ENCODE measurements around the gene ERI3. TPM values are rescaled to one million over a fixed set of nuclear protein-coding genes. Genes with fewer than 3 reads are reported as not detected.

Gene ERI3
- total RNA-seq, 1 donor from 2014 or later = 31.0 TPM

- H3K4me3 ChIP-seq = no peak overlapping the region
- H3F3A ChIP-seq (ENCODE audit: low read depth) = peaks cover 20% of the 10 kb centered on the region
- H3K27me3 ChIP-seq = no peaks in the 10 kb centered on the region
- H3K4me1 ChIP-seq = peaks cover 17% of the 10 kb centered on the region
- no peak overlapping the region for H3K27ac Mint-ChIP-seq
- peaks cover 44% of the 10 kb centered on the region for H4K20me1 ChIP-seq (ENCODE audit: low read depth)
- H3K4me2 ChIP-seq = no peak overlapping the region
- peaks cover 21% of the 10 kb centered on the region for H3K4me1 Mint-ChIP-seq
- no peaks in the 10 kb centered on the region for H3K79me2 ChIP-seq (ENCODE audit: low read depth)
- no peak overlapping the region for H2AFZ ChIP-seq (replicated peaks)
- no peaks in the 10 kb centered on the region for H3K9me3 ChIP-seq (ENCODE audit: low read depth)
- H3K27ac ChIP-seq = no peak overlapping the region
- no peak overlapping the region for H3K4me3 Mint-ChIP-seq
- H3K9ac ChIP-seq = no peak overlapping the region
- H3K9me3 Mint-ChIP-seq = no peaks in the 10 kb centered on the region
- H3K27me3 Mint-ChIP-seq (ENCODE audit: insufficient read depth, low read depth) = peaks cover 7% of the 10 kb centered on the region
- peaks cover 41% of the 10 kb centered on the region for H3K36me3 Mint-ChIP-seq
- TF ChIP-seq CTCF (IDR thresholded peaks at IDR 0.05) = no peak
- TF ChIP-seq EZH2 (IDR thresholded peaks at IDR 0.05) = no peak
- TF ChIP-seq EZH2phosphoT487 (IDR thresholded peaks at IDR 0.05) = no peak
- no peak for DNase-seq (ENCODE audit: low spot score)
- no peaks in the 10 kb centered on the region for H3K36me3 ChIP-seq
These were observed 52.5 kb downstream of the ERI3 start for GRCh38 chr1:44302541-44302940.

- Histone ChIP-seq H3K27me3 (no peaks in the 10 kb centered on the region), H4K20me1 (ENCODE audit: low read depth) (peaks cover 54% of the 10 kb centered on the region), H3K36me3 (no peaks in the 10 kb centered on the region), H2AFZ (replicated peaks) (no peak overlapping the region), H3K4me2 (peak overlapping the region; percentile 67), H3F3A (ENCODE audit: low read depth) (peaks cover 20% of the 10 kb centered on the region), H3K9me3 (ENCODE audit: low read depth) (no peaks in the 10 kb centered on the region), H3K79me2 (ENCODE audit: low read depth) (no peaks in the 10 kb centered on the region), H3K9ac (no peak overlapping the region), H3K4me3 (no peak overlapping the region), H3K4me1 (peaks cover 17% of the 10 kb centered on the region), H3K27ac (peak overlapping the region; percentile 31)
- TF ChIP-seq EZH2phosphoT487 (IDR thresholded peaks at IDR 0.05) (no peak), CTCF (IDR thresholded peaks at IDR 0.05) (no peak), EZH2 (IDR thresholded peaks at IDR 0.05) (no peak)
- H3K4me3 Mint-ChIP-seq = no peak overlapping the region
- H3K27ac Mint-ChIP-seq = no peak overlapping the region
- peaks cover 33% of the 10 kb centered on the region for H3K36me3 Mint-ChIP-seq
- H3K4me1 Mint-ChIP-seq = peaks cover 32% of the 10 kb centered on the region
- no peaks in the 10 kb centered on the region for H3K9me3 Mint-ChIP-seq
- DNase-seq (ENCODE audit: low spot score) = no peak
- H3K27me3 Mint-ChIP-seq (ENCODE audit: insufficient read depth, low read depth) = peaks cover 5% of the 10 kb centered on the region
These were observed 53.6 kb downstream of the ERI3 start for GRCh38 chr1:44301442-44301841.

DNA sequence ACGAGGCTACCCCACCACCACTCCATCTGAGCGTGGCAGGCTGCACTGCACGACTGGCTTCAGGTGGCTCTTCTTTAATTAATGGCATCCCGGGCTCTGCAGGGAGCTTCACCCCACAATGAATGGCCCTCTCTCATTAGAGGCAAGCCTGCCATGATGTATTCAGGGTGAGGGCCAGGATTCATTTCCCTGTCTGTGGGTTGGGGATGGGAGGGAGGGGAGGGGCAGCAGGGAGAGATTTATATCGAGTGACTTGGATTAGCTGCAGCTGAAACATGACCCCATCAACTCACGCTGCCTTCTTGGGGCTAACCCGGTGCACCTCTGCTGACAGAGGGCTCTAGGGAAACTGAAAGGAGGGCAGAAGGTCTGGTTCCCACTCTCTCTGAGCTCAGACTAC lies 54.2 kb downstream of the ERI3 start:
- Histone ChIP-seq H4K20me1 (ENCODE audit: low read depth) (peaks cover 56% of the 10 kb centered on the region), H2AFZ (replicated peaks) (no peak overlapping the region), H3K4me1 (peaks cover 19% of the 10 kb centered on the region), H3K4me2 (peak overlapping the region; percentile 67), H3K27ac (peak overlapping the region; percentile 31), H3K4me3 (no peak overlapping the region), H3K79me2 (ENCODE audit: low read depth) (no peaks in the 10 kb centered on the region), H3K9ac (no peak overlapping the region), H3K9me3 (ENCODE audit: low read depth) (no peaks in the 10 kb centered on the region), H3F3A (ENCODE audit: low read depth) (peaks cover 20% of the 10 kb centered on the region), H3K27me3 (no peaks in the 10 kb centered on the region), H3K36me3 (no peaks in the 10 kb centered on the region)
- Mint-ChIP-seq H3K36me3 (peaks cover 28% of the 10 kb centered on the region), H3K4me1 (peaks cover 37% of the 10 kb centered on the region), H3K4me3 (no peak overlapping the region), H3K9me3 (no peaks in the 10 kb centered on the region), H3K27me3 (ENCODE audit: insufficient read depth, low read depth) (peaks cover 4% of the 10 kb centered on the region), H3K27ac (no peak overlapping the region)
- TF ChIP-seq EZH2phosphoT487 (IDR thresholded peaks at IDR 0.05) = no peak
- DNase-seq (ENCODE audit: low spot score) = peak; percentile 69

GRCh38 chr1:44297695-44298400 lies 57.2 kb downstream of the ERI3 start:
- Histone ChIP-seq H3K9ac (no peak overlapping the region), H3K9me3 (ENCODE audit: low read depth) (no peaks in the 10 kb centered on the region), H3K4me1 (peaks cover 20% of the 10 kb centered on the region), H3F3A (ENCODE audit: low read depth) (peaks cover 20% of the 10 kb centered on the region), H3K27me3 (no peaks in the 10 kb centered on the region), H3K4me2 (no peak overlapping the region), H3K27ac (no peak overlapping the region), H3K36me3 (no peaks in the 10 kb centered on the region), H2AFZ (replicated peaks) (no peak overlapping the region), H3K79me2 (ENCODE audit: low read depth) (no peaks in the 10 kb centered on the region), H4K20me1 (ENCODE audit: low read depth) (peaks cover 59% of the 10 kb centered on the region), H3K4me3 (no peak overlapping the region)
- no peak for DNase-seq (ENCODE audit: low spot score)
- no peak overlapping the region for H3K27ac Mint-ChIP-seq
- peaks cover 22% of the 10 kb centered on the region for H3K36me3 Mint-ChIP-seq
- peaks cover 48% of the 10 kb centered on the region for H3K4me1 Mint-ChIP-seq
- peaks cover 4% of the 10 kb centered on the region for H3K27me3 Mint-ChIP-seq (ENCODE audit: insufficient read depth, low read depth)
- TF ChIP-seq CTCF (IDR thresholded peaks at IDR 0.05) (no peak), EZH2phosphoT487 (IDR thresholded peaks at IDR 0.05) (no peak), EZH2 (IDR thresholded peaks at IDR 0.05) (no peak)
- H3K4me3 Mint-ChIP-seq = no peak overlapping the region
- H3K9me3 Mint-ChIP-seq = no peaks in the 10 kb centered on the region
